ENCODE measurements around the gene ENKUR. TPM values are rescaled to one million over a fixed set of nuclear protein-coding genes. Genes with fewer than 3 reads are reported as not detected.

The ENKUR gene
- total and polyA plus RNA-seq, 2 experiments from 2014 or later, result 0.44 TPM; not detected in 1

GRCh38 chr10:24989867-24990266 lies 26.1 kb downstream of the ENKUR start:
- TF ChIP-seq CREB1 (CRISPR knock-in tag; IDR thresholded peaks at IDR 0.05; ENCODE audit: low read depth), result no peak
- no peak for TF ChIP-seq POLR2AphosphoS5 (IDR thresholded peaks at IDR 0.05; ENCODE audit: low read depth)
- TF ChIP-seq, protein P1, sequence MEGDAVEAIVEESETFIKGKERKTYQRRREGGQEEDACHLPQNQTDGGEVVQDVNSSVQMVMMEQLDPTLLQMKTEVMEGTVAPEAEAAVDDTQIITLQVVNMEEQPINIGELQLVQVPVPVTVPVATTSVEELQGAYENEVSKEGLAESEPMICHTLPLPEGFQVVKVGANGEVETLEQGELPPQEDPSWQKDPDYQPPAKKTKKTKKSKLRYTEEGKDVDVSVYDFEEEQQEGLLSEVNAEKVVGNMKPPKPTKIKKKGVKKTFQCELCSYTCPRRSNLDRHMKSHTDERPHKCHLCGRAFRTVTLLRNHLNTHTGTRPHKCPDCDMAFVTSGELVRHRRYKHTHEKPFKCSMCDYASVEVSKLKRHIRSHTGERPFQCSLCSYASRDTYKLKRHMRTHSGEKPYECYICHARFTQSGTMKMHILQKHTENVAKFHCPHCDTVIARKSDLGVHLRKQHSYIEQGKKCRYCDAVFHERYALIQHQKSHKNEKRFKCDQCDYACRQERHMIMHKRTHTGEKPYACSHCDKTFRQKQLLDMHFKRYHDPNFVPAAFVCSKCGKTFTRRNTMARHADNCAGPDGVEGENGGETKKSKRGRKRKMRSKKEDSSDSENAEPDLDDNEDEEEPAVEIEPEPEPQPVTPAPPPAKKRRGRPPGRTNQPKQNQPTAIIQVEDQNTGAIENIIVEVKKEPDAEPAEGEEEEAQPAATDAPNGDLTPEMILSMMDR (conservative IDR thresholded peaks at IDR 0.05; ENCODE audit: low read depth in 2 of 2), result no peak
- no peak for TF ChIP-seq REST (IDR thresholded peaks at IDR 0.05; ENCODE audit: unreplicated experiment)
- TF ChIP-seq, protein P2, sequence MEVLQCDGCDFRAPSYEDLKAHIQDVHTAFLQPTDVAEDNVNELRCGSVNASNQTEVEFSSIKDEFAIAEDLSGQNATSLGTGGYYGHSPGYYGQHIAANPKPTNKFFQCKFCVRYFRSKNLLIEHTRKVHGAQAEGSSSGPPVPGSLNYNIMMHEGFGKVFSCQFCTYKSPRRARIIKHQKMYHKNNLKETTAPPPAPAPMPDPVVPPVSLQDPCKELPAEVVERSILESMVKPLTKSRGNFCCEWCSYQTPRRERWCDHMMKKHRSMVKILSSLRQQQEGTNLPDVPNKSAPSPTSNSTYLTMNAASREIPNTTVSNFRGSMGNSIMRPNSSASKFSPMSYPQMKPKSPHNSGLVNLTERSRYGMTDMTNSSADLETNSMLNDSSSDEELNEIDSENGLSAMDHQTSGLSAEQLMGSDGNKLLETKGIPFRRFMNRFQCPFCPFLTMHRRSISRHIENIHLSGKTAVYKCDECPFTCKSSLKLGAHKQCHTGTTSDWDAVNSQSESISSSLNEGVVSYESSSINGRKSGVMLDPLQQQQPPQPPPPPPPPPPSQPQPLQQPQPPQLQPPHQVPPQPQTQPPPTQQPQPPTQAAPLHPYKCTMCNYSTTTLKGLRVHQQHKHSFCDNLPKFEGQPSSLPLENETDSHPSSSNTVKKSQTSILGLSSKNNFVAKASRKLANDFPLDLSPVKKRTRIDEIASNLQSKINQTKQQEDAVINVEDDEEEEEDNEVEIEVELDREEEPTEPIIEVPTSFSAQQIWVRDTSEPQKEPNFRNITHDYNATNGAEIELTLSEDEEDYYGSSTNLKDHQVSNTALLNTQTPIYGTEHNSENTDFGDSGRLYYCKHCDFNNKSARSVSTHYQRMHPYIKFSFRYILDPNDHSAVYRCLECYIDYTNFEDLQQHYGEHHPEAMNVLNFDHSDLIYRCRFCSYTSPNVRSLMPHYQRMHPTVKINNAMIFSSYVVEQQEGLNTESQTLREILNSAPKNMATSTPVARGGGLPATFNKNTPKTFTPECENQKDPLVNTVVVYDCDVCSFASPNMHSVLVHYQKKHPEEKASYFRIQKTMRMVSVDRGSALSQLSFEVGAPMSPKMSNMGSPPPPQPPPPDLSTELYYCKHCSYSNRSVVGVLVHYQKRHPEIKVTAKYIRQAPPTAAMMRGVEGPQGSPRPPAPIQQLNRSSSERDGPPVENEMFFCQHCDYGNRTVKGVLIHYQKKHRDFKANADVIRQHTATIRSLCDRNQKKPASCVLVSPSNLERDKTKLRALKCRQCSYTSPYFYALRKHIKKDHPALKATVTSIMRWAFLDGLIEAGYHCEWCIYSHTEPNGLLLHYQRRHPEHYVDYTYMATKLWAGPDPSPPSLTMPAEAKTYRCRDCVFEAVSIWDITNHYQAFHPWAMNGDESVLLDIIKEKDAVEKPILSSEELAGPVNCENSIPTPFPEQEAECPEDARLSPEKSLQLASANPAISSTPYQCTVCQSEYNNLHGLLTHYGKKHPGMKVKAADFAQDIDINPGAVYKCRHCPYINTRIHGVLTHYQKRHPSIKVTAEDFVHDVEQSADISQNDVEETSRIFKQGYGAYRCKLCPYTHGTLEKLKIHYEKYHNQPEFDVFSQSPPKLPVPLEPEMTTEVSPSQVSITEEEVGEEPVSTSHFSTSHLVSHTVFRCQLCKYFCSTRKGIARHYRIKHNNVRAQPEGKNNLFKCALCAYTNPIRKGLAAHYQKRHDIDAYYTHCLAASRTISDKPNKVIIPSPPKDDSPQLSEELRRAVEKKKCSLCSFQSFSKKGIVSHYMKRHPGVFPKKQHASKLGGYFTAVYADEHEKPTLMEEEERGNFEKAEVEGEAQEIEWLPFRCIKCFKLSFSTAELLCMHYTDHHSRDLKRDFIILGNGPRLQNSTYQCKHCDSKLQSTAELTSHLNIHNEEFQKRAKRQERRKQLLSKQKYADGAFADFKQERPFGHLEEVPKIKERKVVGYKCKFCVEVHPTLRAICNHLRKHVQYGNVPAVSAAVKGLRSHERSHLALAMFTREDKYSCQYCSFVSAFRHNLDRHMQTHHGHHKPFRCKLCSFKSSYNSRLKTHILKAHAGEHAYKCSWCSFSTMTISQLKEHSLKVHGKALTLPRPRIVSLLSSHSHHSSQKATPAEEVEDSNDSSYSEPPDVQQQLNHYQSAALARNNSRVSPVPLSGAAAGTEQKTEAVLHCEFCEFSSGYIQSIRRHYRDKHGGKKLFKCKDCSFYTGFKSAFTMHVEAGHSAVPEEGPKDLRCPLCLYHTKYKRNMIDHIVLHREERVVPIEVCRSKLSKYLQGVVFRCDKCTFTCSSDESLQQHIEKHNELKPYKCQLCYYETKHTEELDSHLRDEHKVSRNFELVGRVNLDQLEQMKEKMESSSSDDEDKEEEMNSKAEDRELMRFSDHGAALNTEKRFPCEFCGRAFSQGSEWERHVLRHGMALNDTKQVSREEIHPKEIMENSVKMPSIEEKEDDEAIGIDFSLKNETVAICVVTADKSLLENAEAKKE (CRISPR knock-in tag; IDR thresholded peaks at IDR 0.05), result no peak
- TF ChIP-seq, protein P3, sequence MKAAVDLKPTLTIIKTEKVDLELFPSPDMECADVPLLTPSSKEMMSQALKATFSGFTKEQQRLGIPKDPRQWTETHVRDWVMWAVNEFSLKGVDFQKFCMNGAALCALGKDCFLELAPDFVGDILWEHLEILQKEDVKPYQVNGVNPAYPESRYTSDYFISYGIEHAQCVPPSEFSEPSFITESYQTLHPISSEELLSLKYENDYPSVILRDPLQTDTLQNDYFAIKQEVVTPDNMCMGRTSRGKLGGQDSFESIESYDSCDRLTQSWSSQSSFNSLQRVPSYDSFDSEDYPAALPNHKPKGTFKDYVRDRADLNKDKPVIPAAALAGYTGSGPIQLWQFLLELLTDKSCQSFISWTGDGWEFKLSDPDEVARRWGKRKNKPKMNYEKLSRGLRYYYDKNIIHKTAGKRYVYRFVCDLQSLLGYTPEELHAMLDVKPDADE (IDR thresholded peaks at IDR 0.05), result no peak
- TF ChIP-seq NANOG (IDR thresholded peaks at IDR 0.05; ENCODE audit: borderline replicate concordance), result no peak
- TF ChIP-seq ZNF331 (CRISPR knock-in tag; IDR thresholded peaks at IDR 0.05; ENCODE audit: low read depth), result no peak
- no peak for TF ChIP-seq JUNB (IDR thresholded peaks at IDR 0.05; ENCODE audit: unreplicated experiment)
- no peak for TF ChIP-seq STAT1 (IDR thresholded peaks at IDR 0.05; ENCODE audit: unreplicated experiment)
- no peak for TF ChIP-seq ZNF114 (CRISPR knock-in tag; IDR thresholded peaks at IDR 0.05)
- no peak for TF ChIP-seq EZH2 (IDR thresholded peaks at IDR 0.05; ENCODE audit: low read depth, unreplicated experiment)
- TF ChIP-seq EZH2phosphoT487 (IDR thresholded peaks at IDR 0.05; ENCODE audit: unreplicated experiment), result no peak
- no peaks in the 10 kb centered on the region for H3F3A ChIP-seq (replicated peaks; ENCODE audit: low read depth)
- Mint-ChIP-seq H3K9me3 (no peaks in the 10 kb centered on the region), H3K36me3 (ENCODE audit: low read depth) (no peaks in the 10 kb centered on the region), H3K27me3 (ENCODE audit: insufficient read depth, low read depth, poor library complexity) (peaks cover 5% of the 10 kb centered on the region), H3K4me1 (no peaks in the 10 kb centered on the region), H3K27ac (no peak overlapping the region), H3K4me3 (no peak overlapping the region)
- H3K27me3 ChIP-seq (ENCODE audit: insufficient read depth), result no peaks in the 10 kb centered on the region
- H3K9me2 ChIP-seq (ENCODE audit: insufficient read depth), result no peaks in the 10 kb centered on the region
- DNase-seq (ENCODE audit: low spot score), result no peak
- no peak overlapping the region for H3K4me3 ChIP-seq
- no peaks in the 10 kb centered on the region for H3K4me1 ChIP-seq (ENCODE audit: insufficient read depth)
- H3K4me2 ChIP-seq, result no peak overlapping the region
- H3K27ac ChIP-seq (ENCODE audit: low read depth), result no peak overlapping the region
- no peaks in the 10 kb centered on the region for H4K20me1 ChIP-seq (replicated peaks; ENCODE audit: insufficient read depth)
- H3K36me3 ChIP-seq (ENCODE audit: insufficient read depth), result no peaks in the 10 kb centered on the region
- ATAC-seq, result no peak
- no peaks in the 10 kb centered on the region for H3K79me2 ChIP-seq (replicated peaks; ENCODE audit: insufficient read depth)
- no peak overlapping the region for H2AFZ ChIP-seq

All from GM23338 (cell line).